ENCODE measurements around the gene RHEBL1.

DNA sequence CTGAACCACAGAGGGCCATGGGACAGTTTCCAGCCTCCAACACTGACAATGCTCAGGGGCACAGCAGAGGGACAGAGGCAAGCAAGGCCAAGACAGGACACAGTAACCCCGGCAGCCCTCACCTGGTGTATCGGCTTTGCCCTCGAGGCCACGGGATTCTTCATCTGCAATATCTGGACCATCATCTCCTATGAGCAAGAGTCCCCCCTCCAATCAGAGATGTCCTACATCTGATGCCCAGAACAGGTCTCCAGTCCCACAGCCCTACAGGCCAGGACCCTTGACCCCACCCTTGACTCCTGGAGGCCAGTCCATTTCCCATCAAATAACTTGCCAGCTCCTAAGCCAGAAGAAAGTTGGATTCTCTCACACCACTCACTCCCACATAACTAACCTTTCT is 26.5 kb downstream of the RHEBL1 start:
- TF ChIP-seq, protein P1, sequence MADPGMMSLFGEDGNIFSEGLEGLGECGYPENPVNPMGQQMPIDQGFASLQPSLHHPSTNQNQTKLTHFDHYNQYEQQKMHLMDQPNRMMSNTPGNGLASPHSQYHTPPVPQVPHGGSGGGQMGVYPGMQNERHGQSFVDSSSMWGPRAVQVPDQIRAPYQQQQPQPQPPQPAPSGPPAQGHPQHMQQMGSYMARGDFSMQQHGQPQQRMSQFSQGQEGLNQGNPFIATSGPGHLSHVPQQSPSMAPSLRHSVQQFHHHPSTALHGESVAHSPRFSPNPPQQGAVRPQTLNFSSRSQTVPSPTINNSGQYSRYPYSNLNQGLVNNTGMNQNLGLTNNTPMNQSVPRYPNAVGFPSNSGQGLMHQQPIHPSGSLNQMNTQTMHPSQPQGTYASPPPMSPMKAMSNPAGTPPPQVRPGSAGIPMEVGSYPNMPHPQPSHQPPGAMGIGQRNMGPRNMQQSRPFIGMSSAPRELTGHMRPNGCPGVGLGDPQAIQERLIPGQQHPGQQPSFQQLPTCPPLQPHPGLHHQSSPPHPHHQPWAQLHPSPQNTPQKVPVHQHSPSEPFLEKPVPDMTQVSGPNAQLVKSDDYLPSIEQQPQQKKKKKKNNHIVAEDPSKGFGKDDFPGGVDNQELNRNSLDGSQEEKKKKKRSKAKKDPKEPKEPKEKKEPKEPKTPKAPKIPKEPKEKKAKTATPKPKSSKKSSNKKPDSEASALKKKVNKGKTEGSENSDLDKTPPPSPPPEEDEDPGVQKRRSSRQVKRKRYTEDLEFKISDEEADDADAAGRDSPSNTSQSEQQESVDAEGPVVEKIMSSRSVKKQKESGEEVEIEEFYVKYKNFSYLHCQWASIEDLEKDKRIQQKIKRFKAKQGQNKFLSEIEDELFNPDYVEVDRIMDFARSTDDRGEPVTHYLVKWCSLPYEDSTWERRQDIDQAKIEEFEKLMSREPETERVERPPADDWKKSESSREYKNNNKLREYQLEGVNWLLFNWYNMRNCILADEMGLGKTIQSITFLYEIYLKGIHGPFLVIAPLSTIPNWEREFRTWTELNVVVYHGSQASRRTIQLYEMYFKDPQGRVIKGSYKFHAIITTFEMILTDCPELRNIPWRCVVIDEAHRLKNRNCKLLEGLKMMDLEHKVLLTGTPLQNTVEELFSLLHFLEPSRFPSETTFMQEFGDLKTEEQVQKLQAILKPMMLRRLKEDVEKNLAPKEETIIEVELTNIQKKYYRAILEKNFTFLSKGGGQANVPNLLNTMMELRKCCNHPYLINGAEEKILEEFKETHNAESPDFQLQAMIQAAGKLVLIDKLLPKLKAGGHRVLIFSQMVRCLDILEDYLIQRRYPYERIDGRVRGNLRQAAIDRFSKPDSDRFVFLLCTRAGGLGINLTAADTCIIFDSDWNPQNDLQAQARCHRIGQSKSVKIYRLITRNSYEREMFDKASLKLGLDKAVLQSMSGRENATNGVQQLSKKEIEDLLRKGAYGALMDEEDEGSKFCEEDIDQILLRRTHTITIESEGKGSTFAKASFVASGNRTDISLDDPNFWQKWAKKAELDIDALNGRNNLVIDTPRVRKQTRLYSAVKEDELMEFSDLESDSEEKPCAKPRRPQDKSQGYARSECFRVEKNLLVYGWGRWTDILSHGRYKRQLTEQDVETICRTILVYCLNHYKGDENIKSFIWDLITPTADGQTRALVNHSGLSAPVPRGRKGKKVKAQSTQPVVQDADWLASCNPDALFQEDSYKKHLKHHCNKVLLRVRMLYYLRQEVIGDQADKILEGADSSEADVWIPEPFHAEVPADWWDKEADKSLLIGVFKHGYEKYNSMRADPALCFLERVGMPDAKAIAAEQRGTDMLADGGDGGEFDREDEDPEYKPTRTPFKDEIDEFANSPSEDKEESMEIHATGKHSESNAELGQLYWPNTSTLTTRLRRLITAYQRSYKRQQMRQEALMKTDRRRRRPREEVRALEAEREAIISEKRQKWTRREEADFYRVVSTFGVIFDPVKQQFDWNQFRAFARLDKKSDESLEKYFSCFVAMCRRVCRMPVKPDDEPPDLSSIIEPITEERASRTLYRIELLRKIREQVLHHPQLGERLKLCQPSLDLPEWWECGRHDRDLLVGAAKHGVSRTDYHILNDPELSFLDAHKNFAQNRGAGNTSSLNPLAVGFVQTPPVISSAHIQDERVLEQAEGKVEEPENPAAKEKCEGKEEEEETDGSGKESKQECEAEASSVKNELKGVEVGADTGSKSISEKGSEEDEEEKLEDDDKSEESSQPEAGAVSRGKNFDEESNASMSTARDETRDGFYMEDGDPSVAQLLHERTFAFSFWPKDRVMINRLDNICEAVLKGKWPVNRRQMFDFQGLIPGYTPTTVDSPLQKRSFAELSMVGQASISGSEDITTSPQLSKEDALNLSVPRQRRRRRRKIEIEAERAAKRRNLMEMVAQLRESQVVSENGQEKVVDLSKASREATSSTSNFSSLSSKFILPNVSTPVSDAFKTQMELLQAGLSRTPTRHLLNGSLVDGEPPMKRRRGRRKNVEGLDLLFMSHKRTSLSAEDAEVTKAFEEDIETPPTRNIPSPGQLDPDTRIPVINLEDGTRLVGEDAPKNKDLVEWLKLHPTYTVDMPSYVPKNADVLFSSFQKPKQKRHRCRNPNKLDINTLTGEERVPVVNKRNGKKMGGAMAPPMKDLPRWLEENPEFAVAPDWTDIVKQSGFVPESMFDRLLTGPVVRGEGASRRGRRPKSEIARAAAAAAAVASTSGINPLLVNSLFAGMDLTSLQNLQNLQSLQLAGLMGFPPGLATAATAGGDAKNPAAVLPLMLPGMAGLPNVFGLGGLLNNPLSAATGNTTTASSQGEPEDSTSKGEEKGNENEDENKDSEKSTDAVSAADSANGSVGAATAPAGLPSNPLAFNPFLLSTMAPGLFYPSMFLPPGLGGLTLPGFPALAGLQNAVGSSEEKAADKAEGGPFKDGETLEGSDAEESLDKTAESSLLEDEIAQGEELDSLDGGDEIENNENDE (IDR thresholded peaks at IDR 0.05; ENCODE audit: insufficient replicate concordance, low read length) = no peak
- TF ChIP-seq SP2 (IDR thresholded peaks at IDR 0.05; ENCODE audit: low read length) = no peak
- no peak for TF ChIP-seq RNF2 (IDR thresholded peaks at IDR 0.05; ENCODE audit: borderline replicate concordance, low read depth, low read length, missing control alignments, poor library complexity, severe bottlenecking)
- TF ChIP-seq CBX5 (IDR thresholded peaks at IDR 0.05; ENCODE audit: low read depth, low read length) = no peak
- no peak for TF ChIP-seq RFX5 (IDR thresholded peaks at IDR 0.05; ENCODE audit: borderline replicate concordance, low read depth, low read length)
- TF ChIP-seq CTCF (IDR thresholded peaks at IDR 0.05; ENCODE audit: control extremely low read depth in 1 of 3, insufficient read depth in 1 of 3, low read depth in 1 of 3, low read length in 3 of 3) = no peak
- TF ChIP-seq GTF2F1 (IDR thresholded peaks at IDR 0.05; ENCODE audit: borderline replicate concordance, low read depth, low read length) = no peak
- TF ChIP-seq YY1 (IDR thresholded peaks at IDR 0.05; ENCODE audit: low read depth, low read length) = no peak
- no peak for TF ChIP-seq FOSL1 (IDR thresholded peaks at IDR 0.05; ENCODE audit: insufficient read depth, low read depth, low read length)
- no peak for TF ChIP-seq RBBP5 (IDR thresholded peaks at IDR 0.05; ENCODE audit: borderline replicate concordance, low read depth, low read length)
- TF ChIP-seq SUZ12 (IDR thresholded peaks at IDR 0.05; ENCODE audit: low read length) = no peak
- TF ChIP-seq TBP (IDR thresholded peaks at IDR 0.05; ENCODE audit: low read depth, low read length) = no peak
- no peak for TF ChIP-seq CEBPB (IDR thresholded peaks at IDR 0.05; ENCODE audit: low read depth, low read length)

Data from H1 (cell line).